SK-N-SH treated with all-trans-retinoic acid at 6 μM for 48 hours (cell line): Measurements from ENCODE around the gene EVI5.

ENCODE experiments used
- ARNTL ChIP-seq: fragments of 450-650 bp; formaldehyde crosslinking; IDR thresholded peaks from 2 replicates; pipeline ENCODE4 v1.5.0; 2020; ENCODE audit warnings: low read depth, mild to moderate bottlenecking, moderate library complexity, borderline replicate concordance
- CREB5 ChIP-seq: fragments of 250-450 bp; sonication (Bioruptor Pico); IDR thresholded peaks from 2 replicates; pipeline ENCODE4 v1.5.1; 2020; ENCODE audit warnings: low read depth, mild to moderate bottlenecking, moderate library complexity
- CSDC2 ChIP-seq: fragments of 250-450 bp; sonication (Bioruptor Pico); IDR thresholded peaks from 2 replicates; pipeline ENCODE4 v1.5.0; 2020; ENCODE audit warnings: mild to moderate bottlenecking, moderate library complexity
- ESRRG ChIP-seq: fragments of 250-450 bp; sonication (Bioruptor Pico); IDR thresholded peaks from 2 replicates; pipeline ENCODE4 v1.6.1; 2021; ENCODE audit warnings: mild to moderate bottlenecking
- ISL1 ChIP-seq: fragments of 250-450 bp; sonication (Bioruptor Pico); IDR thresholded peaks from 2 replicates; pipeline ENCODE4 v2.1.2; 2022; ENCODE audit warnings: mild to moderate bottlenecking, moderate library complexity
- PATZ1 ChIP-seq: fragments of 250-450 bp; sonication (Bioruptor Pico); IDR thresholded peaks from 2 replicates; pipeline ENCODE4 v1.8.0; 2020; ENCODE audit warnings: mild to moderate bottlenecking, moderate library complexity, borderline replicate concordance
- POU6F1 ChIP-seq: fragments of 250-450 bp; sonication (Bioruptor Pico); IDR thresholded peaks from 2 replicates; pipeline ENCODE4 v1.8.0; 2021; ENCODE audit warnings: low read depth, mild to moderate bottlenecking, moderate library complexity, borderline replicate concordance
- RARB ChIP-seq: fragments of 250-450 bp; sonication (Bioruptor Pico); IDR thresholded peaks from 2 replicates; pipeline ENCODE4 v1.8.0; 2021; ENCODE audit warnings: mild to moderate bottlenecking, moderate library complexity
- TOX ChIP-seq: fragments of 250-450 bp; sonication (Bioruptor Pico); IDR thresholded peaks from 2 replicates; pipeline ENCODE4 v1.8.0; 2021; ENCODE audit warnings: mild to moderate bottlenecking, moderate library complexity, borderline replicate concordance
- ZC3H10 ChIP-seq: fragments of 250-450 bp; sonication (Bioruptor Pico); IDR thresholded peaks from 2 replicates; pipeline ENCODE4 v1.5.1; 2021; ENCODE audit warnings: mild to moderate bottlenecking, moderate library complexity
- ZFP3 ChIP-seq: fragments of 250-450 bp; sonication (Bioruptor Pico); IDR thresholded peaks from 2 replicates; pipeline ENCODE4 v1.5.0; 2020; ENCODE audit warnings: mild to moderate bottlenecking, moderate library complexity
- ZFP30 ChIP-seq: fragments of 450-650 bp; formaldehyde crosslinking; IDR thresholded peaks from 2 replicates; pipeline ENCODE4 v1.5.0; 2022; ENCODE audit warnings: mild to moderate bottlenecking, moderate library complexity
- ZNF565 ChIP-seq: fragments of 450-650 bp; formaldehyde crosslinking; conservative IDR thresholded peaks from 2 replicates; pipeline ENCODE4 v1.5.0; 2020; ENCODE audit warnings: low read depth, mild to moderate bottlenecking, moderate library complexity

- TF ChIP-seq ZNF565 (CRISPR knock-in tag), result no peak
- TF ChIP-seq POU6F1, result no peak
- TF ChIP-seq ESRRG, result no peak
- TF ChIP-seq RARB (CRISPR knock-in tag), result no peak
- TF ChIP-seq ARNTL (CRISPR knock-in tag), result no peak
- no peak for TF ChIP-seq ZFP3 (CRISPR knock-in tag)
- TF ChIP-seq TOX (CRISPR knock-in tag), result no peak
- no peak for TF ChIP-seq ZC3H10
- no peak for TF ChIP-seq CREB5 (CRISPR knock-in tag)
- no peak for TF ChIP-seq PATZ1 (CRISPR knock-in tag)
- no peak for TF ChIP-seq ISL1
- TF ChIP-seq ZFP30 (CRISPR knock-in tag), result no peak
- TF ChIP-seq CSDC2 (CRISPR knock-in tag), result no peak
Observed at GRCh38 chr1:92487078-92487605, 297.8 kb downstream of the EVI5 start.
